Hematopoietic multipotent progenitor cell treated with erythropoietin and hydrocortisone succinate and interleukin-3 and kit ligand, for 17 days (in vitro differentiated cells): ENCODE results near the gene PDGFRB.

Source experiments
- DNase-seq: peaks from one replicate; pipeline ENCODE4 v3.0.0-alpha.2; 2015; ENCODE audit warnings: low spot score

PDGFRB gene

DNA sequence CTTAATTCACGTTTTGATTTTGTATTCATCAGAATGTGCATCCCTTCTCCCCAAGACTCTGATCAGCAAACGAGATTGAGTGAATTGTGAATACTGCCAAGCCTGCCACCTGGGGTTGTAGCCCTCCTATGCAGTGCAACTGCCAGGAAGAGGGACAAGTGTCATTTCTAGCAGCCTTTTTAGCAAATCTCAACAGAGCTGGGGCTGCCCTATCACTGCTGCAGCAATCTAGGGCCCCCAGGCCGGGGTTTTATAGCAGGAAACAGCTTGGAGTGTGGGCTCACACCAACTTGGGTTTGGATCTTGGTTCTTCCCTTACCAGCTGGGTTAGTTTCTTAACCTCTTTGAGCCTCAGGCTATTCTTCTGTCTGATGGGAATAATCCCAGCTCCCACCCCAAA lies 73.3 kb downstream of the PDGFRB start:
- DNase-seq = no peak

DNA sequence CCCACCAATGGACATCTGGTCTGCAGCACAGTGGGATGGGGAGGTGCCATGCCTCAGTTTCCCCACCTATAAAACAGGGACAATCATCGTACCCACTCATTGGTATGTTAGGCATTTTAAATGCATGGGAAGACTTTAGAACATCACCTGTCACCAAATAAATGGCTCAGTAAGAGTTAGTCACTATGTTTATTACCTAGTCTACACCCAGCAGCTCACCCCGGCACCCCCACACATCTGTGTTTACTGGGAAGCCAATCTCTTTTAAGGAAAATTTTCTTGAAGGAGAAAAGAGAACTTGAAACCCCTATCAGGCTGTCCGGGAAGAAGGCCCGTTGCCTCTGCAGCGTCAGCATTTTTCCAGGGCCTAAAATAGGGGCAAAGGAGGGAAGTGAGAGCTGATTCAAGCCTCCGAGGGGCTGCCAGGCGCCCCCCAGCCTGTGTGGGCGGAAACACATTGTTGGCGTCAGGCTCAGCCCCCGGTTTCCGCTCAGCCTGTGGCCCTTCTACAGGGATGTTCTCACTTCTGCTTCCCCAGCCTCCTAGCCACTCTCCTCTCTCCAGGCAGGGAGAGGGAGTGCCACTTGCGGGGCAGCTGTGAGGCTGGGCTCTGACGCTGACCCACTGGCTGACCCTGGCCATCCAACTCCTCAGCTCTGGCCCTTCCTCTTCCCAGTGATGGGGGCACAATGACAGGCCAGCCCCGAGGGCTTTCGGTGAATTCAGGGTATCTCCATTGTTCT lies 73.9 kb downstream of the PDGFRB start:
- no peak for DNase-seq

- DNase-seq = no peak
Observed at GRCh38 chr5:150080696-150081435, 74.8 kb downstream of the PDGFRB start.

DNA sequence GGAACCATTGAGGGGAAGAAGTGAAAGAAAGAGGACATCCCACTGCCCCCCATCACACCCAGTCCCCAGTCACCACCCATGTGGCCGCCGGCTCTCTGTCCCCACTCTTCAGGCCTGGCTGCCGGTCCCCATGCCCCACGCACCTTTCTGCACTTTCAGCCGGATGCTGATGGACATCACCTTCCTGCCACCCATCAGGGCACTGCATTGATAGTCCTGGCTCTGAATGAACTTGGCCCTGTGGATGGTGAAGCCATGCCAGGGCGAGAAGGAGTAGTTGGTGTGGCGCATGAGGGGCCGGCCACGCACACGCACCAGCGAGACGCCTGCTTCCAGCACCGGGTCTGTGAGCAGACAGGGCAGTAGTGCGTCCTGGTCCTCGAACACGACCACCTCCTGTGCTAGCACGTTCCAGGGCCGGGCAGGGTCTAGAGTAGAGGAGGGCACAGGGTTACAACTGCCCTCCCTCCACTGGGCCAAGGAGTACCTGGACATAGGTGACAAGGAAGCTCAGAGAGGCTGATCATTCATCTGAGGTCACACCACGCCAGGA lies 75.7 kb downstream of the PDGFRB start:
- DNase-seq = no peak

- DNase-seq = no peak
Observed at GRCh38 chr5:150078802-150079689, 76.6 kb downstream of the PDGFRB start.

- no peak for DNase-seq
Observed at GRCh38 chr5:150077996-150078801, 77.4 kb downstream of the PDGFRB start.

DNA sequence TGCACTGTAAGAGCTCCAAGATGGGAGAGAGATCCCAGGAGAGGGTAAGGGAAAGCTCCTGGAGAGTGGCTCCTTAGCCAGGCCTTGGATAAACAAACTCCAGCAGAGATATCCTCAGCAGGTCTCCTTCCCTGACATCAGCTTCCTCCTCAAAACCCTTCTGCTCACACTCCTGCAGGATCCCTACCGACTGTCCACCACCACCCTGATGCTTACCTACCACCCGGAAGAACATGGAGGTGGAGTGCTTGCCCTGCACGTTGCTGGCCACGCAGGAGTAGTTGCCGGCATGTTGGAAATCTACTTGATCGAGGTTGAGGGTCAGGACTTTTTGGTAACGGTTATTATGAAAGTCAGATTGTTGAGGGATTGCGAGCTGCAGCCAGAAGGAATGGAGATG lies 78.6 kb downstream of the PDGFRB start:
- DNase-seq = no peak

GRCh38 chr5:150075806-150076205 lies 79.8 kb downstream of the PDGFRB start:
- DNase-seq = no peak

GRCh38 chr5:150075233-150075632 lies 80.4 kb downstream of the PDGFRB start:
- no peak for DNase-seq

DNA sequence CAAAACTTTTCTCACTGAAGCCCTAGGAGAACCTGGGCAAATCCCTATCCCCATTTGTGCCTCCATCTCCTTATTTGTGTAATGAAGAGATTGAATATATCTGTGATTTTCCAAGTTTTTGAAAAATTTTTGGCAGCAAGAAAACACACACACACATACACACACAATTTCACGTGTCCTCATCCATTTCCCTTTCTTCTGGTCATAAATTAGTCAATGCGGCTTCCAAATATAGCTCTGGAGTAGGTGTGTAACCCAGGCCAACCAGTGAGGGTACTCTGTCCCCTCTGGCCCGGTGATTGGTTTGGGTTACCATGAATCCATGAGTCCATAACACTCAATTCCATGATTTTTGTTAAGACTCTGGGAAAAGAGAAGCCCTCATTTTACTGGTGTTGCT lies 82.0 kb downstream of the PDGFRB start:
- DNase-seq = no peak

DNA sequence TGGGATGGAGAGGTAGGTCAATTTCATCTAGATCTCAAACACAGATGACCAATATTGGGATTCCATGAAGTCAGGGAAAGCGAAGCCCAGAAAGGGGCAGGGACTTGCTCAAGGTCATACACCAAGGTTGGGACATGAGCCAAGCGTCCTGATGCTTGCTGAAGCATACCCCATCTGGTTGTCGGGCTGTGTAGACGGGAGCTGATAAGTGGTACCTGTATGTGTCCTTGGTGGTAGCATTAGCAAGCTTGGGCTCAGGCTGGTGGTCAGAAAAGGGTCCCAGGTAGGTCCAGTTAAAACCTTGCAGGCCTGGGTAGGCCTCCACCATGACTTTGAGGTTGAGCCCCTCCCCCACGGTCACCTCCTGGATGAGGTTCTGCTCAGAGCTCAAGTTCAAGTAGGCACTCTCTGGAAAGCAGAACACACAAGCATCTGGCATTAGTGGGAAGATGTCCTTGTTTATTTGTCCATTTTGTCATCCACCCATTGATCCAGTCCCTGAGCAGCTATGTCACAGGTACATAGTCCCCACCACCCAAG lies 82.5 kb downstream of the PDGFRB start:
- no peak for DNase-seq

GRCh38 chr5:150070821-150071220 lies 84.8 kb downstream of the PDGFRB start:
- no peak for DNase-seq

GRCh38 chr5:150069672-150070627 lies 85.7 kb downstream of the PDGFRB start:
- no peak for DNase-seq

DNA sequence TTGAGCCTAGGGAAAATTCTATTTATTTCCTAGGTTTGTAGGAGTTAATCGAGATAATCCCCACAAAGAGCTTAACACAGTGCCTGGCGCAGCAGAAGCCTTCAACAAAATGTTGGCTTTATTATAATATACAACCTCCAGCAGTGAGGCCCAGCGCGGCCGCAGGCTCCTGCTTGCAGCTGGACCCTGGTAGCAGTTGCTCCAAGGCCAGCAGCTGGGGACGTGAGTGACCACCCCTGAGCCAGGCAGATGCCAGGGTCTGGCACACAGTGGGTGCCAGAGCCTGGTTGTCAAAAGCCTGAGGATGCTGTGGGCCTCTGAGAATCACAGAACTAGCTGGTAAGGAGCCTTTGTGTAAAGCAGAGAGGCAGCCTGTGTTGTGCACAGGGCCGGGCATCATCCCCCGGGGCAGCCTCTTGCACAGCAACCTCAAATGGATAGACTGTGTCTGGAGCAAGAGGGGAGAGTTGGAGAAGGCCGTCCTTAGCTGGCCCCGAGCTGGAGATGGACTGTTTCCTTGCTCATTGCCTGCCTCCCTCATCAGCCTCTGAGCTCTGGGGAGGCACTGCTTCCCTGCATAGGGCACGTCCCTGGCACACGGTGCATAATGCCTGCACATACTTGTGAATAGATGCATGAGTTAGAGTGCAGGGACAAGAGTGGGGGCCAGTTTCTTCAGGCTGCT lies 86.5 kb downstream of the PDGFRB start:
- DNase-seq = no peak

- no peak for DNase-seq
Observed at GRCh38 chr5:150068472-150068871, 87.2 kb downstream of the PDGFRB start.

DNA sequence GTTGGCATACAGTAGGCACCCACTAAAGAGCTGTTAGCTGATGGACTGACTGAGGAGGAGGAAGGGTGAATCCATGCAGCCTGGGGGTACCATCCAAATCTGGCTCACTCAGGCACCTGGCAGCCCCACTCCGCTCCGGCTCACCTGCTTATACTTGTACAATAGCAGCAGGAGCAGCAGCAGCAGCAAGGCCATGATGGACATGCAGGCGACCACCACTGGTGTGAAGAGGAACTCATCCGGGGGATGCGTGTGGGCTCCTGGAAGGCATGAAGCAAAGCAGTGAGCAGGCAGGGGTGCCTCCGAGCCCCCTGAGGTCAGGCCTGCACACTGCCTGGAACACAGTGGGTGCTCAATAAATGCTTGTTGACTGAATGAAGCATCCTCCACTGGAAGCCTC lies 87.6 kb downstream of the PDGFRB start:
- DNase-seq = no peak

DNA sequence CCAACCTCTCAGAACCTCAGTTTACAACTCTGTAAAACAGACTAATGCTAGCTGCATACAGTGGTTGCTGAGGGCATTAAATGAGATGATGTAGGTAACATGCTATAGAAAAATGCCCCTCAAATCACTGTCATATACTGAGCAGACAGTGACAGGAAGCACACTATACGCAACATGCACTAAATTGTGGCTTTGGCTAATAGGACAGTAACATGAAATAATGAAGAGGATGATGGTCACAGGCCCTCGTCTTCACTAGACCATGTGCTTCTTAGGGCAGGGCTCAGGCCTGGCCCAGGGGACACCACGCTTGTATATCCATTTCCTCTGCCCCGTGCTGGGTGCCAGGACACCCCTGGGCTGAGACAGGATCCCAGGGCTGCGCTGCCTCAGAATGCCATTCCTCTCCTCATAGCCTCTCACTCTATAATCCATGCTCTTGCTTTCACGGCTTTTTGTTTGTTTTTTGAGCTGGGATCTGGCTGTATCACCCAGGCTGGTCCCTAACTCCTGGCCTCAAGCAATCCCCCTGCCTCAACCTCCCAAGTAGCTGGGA lies 88.2 kb downstream of the PDGFRB start:
- DNase-seq = no peak

DNA sequence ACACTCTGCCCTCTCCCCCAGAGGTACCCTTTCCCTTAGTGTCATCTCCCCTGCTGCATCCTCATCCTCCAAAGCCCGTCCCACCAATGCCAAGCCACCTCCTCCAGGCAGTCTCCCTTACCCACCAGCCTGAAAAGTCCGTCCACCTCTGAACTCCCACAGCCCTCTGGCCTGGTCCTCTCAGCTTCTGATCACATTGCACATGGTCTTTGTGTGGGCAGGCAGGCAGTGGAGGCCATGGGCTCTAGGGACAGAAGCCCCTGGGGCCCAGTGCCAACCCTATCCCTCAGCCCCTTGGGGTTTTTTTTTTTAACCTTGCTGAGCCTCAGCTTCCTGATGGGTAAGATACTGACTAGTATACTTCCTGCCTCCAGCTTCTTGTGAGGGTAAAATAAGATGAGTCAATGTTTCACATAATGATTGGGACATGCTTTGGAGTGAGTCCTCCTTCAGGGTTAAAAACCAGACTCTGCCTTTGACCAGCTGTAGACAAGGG lies 88.7 kb downstream of the PDGFRB start:
- no peak for DNase-seq

GRCh38 chr5:150066436-150066835 lies 89.2 kb downstream of the PDGFRB start:
- DNase-seq = no peak
